Adrenal gland (tissue), 5 donors: ENCODE results near the gene HTRA3.

Experiments
- CTCF ChIP-seq, 6 experiments: fragments of 450-650 bp in 4 of 6; fragments of 200-600 bp in 2 of 6; sonication (generic) in 1 of 6; IDR thresholded peaks; 1 replicate in 5 of 6; 2 replicates in 1 of 6; pipeline versions ENCODE4 v1.5.1 to v1.8.0; 2016 to 2021; ENCODE audit warnings: antibody characterized with exemption in 6 of 6, mild to moderate bottlenecking in 2 of 6, moderate library complexity in 1 of 6
- POLR2A ChIP-seq, 2 donors: fragments of 450-650 bp; IDR thresholded peaks; one replicate each; pipeline ENCODE4 v1.6.1; 2017; ENCODE audit warnings: antibody characterized with exemption in 2 of 2, mild to moderate bottlenecking in 2 of 2, moderate library complexity in 1 of 2
- donor health status: DM: no; HTN: no; CAD: no.

GRCh38 chr4:8230033-8230432 lies 39.5 kb upstream of the HTRA3 start:
- TF ChIP-seq CTCF (IDR thresholded peaks at IDR 0.05) (no peak), POLR2A (IDR thresholded peaks at IDR 0.05) (no peak)
